ENCODE results near the gene UROS.

UROS gene

GRCh38 chr10:125783408-125783807, 39.6 kb downstream of the UROS start:
- no peak for DNase-seq (ENCODE audit: low read depth)
- no peak overlapping the region for H3K4me3 ChIP-seq (ENCODE audit: low read depth, low read length)
- no peak for TF ChIP-seq CTCF (IDR thresholded peaks at IDR 0.05; ENCODE audit: control insufficient read depth, extremely low read depth, insufficient read depth)

DNA sequence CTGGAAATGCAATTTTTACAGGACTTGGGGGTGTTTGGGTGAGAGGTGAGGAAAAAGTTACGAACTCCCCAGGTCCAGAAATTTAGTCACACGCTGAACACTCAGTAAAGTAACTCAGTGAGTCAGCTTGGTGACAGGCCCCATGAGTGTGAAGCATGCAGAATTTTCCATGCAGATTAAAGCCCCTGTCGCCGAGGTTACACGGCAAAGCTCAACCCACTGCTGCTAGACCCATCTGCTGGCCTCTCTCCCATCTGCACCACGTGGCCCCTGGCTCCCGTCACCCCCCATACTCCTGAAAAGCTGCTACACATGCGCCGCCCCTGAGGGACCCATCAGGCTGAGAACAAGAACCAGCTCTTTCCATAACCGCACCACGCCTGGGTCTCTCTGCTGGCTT, 40.4 kb downstream of the UROS start:
- no peak for TF ChIP-seq CTCF (IDR thresholded peaks at IDR 0.05; ENCODE audit: control insufficient read depth, extremely low read depth, insufficient read depth)

GRCh38 chr10:125782054-125782453, 41.0 kb downstream of the UROS start:
- H3K4me3 ChIP-seq (ENCODE audit: low read depth, low read length): no peak overlapping the region
- no peak for DNase-seq (ENCODE audit: low read depth)
- no peak for TF ChIP-seq CTCF (IDR thresholded peaks at IDR 0.05; ENCODE audit: control insufficient read depth, extremely low read depth, insufficient read depth)

More for the DNA sequence above, 40.4 kb downstream of the UROS start:
- H3K4me3 ChIP-seq (ENCODE audit: low read depth, low read length): no peak overlapping the region
- no peak for DNase-seq (ENCODE audit: low read depth)

DNA sequence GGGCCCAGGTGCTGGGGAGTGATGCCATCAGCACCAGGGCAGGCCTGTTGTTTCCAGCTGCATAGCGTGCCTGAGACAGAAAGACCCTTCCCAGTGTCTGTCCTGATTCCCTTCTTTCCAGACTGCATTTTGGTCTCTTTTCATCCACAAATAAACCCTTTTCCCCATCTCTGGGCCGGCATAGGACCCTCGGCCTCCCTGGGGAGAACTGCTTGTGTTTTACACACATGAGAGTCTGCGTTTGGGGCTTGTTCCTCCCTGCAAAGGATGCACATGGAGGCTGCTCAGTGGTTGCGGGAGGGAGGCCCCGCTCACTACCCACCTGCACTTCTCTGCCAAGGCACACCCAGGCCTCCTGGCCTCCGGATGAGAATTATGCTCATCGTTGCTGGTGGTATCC, 41.7 kb downstream of the UROS start:
- TF ChIP-seq CTCF (IDR thresholded peaks at IDR 0.05; ENCODE audit: control insufficient read depth, extremely low read depth, insufficient read depth): no peak
- no peak overlapping the region for H3K4me3 ChIP-seq (ENCODE audit: low read depth, low read length)
- no peak for DNase-seq (ENCODE audit: low read depth)

GRCh38 chr10:125779403-125780327, 43.4 kb downstream of the UROS start:
- TF ChIP-seq CTCF (IDR thresholded peaks at IDR 0.05; ENCODE audit: control insufficient read depth, extremely low read depth, insufficient read depth): no peak
- no peak for DNase-seq (ENCODE audit: low read depth)
- H3K4me3 ChIP-seq (ENCODE audit: low read depth, low read length): no peak overlapping the region

DNA sequence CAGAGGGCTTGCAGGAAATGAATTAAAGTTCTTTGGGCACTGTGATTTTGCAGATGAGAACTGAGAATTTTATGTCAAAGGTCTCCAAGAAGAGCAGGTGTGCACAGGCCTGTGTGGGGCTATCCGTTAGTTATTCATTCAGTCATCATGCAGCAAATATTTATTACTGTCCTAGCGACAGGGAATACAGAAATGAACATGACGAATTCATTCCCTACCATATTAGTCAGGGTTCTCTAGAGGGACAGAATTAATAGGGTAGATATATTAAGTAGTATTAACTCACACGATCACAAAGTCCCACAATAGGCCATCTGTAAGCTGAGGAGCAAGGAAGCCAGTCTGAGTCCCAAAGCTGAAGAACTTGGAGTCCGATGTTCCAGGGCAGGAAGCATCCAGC, 44.5 kb downstream of the UROS start:
- no peak overlapping the region for H3K4me3 ChIP-seq (ENCODE audit: low read depth, low read length)
- DNase-seq (ENCODE audit: low read depth): no peak
- TF ChIP-seq CTCF (IDR thresholded peaks at IDR 0.05; ENCODE audit: control insufficient read depth, extremely low read depth, insufficient read depth): no peak

- H3K4me3 ChIP-seq (ENCODE audit: low read depth, low read length): no peak overlapping the region
- DNase-seq (ENCODE audit: low read depth): no peak
- no peak for TF ChIP-seq CTCF (IDR thresholded peaks at IDR 0.05; ENCODE audit: control insufficient read depth, extremely low read depth, insufficient read depth)
Measured at GRCh38 chr10:125777806-125778205, 45.3 kb downstream of the UROS start.

Data from LNCaP clone FGC (cell line).